H1 (cell line): ENCODE results near the gene MIPOL1. TPM values are rescaled to one million over a fixed set of nuclear protein-coding genes. Genes with fewer than 3 reads are reported as not detected.

ENCODE experiments used
- CTCF ChIA-PET: fragments of 300-600 bp; sonication (Branson Sonifier 250); formaldehyde crosslinking; loops from one replicate; lab custom pipeline; 2021; ENCODE audit not compliant: partially characterized antibody; lab: Charles Lee
- POLR2A ChIA-PET: fragments of 300-600 bp; sonication (Branson Sonifier 250); formaldehyde crosslinking; loops from one replicate; lab custom pipeline; 2021; ENCODE audit warnings: inconsistent platforms; ENCODE audit not compliant: partially characterized antibody; lab: Charles Lee
- DNase-seq, 2 experiments: peaks; one replicate each; pipeline versions ENCODE4 v3.0.0 to v3.0.0-alpha.2; 2010 to 2022; ENCODE audit warnings: low spot score in 2 of 2, low read depth in 1 of 2, mixed read lengths in 1 of 2
- FAIRE-seq: peaks from 2 replicates; lab custom pipeline; 2011; peaks lifted over from hg19 to GRCh38; lab: Jason Lieb, UNC
- H2AFZ ChIP-seq: 2 replicates; pipeline ENCODE4 v1.8.1; 2012; ENCODE audit warnings: low read length, inconsistent platforms
- H2AK5ac ChIP-seq: 2 replicates; pipeline ENCODE4 v1.6.1; 2013; ENCODE audit warnings: low read depth, low read length
- H2BK120ac ChIP-seq: replicated peaks from 2 replicates; pipeline ENCODE3; 2013; ENCODE audit warnings: low read depth, low read length, inconsistent platforms
- H2BK12ac ChIP-seq: 2 replicates; pipeline ENCODE4 v1.6.1; 2013; ENCODE audit warnings: low read depth, low read length
- H2BK15ac ChIP-seq: 2 replicates; pipeline ENCODE4 v1.6.1; 2013; ENCODE audit warnings: low read length
- H2BK20ac ChIP-seq: 2 replicates; pipeline ENCODE4 v1.6.1; 2013; ENCODE audit warnings: low read length
- H2BK5ac ChIP-seq: 2 replicates; pipeline ENCODE4 v1.6.1; 2013; ENCODE audit warnings: low read depth, low read length
- H3K14ac ChIP-seq: 2 replicates; pipeline ENCODE4 v1.6.1; 2013; ENCODE audit warnings: inconsistent platforms; ENCODE audit not compliant: insufficient read length
- H3K18ac ChIP-seq: 2 replicates; pipeline ENCODE4 v1.6.1; 2013; ENCODE audit warnings: low read length; ENCODE audit errors: extremely low read depth
- H3K23ac ChIP-seq: 2 replicates; pipeline ENCODE4 v1.6.1; 2013; ENCODE audit warnings: inconsistent platforms; ENCODE audit not compliant: insufficient read length
- H3K23me2 ChIP-seq: 2 replicates; pipeline ENCODE4 v1.6.1; 2013; ENCODE audit warnings: low read depth, low read length
- H3K27ac ChIP-seq: 2 replicates; pipeline ENCODE4 v1.6.1; 2011; ENCODE audit warnings: low read depth, low read length, inconsistent platforms
- H3K27me3 ChIP-seq, 4 experiments: replicated peaks in 1 of 4; 1 replicate in 1 of 4; 2 replicates in 3 of 4; pipeline versions ENCODE4 v1.6.1 to v1.8.1; 2011 to 2013; ENCODE audit warnings: low read length in 3 of 4, mild to moderate bottlenecking in 3 of 4, inconsistent platforms in 2 of 4, mixed read lengths in 2 of 4, moderate library complexity in 1 of 4; ENCODE audit not compliant: control insufficient read depth in 3 of 4, insufficient read depth in 3 of 4; ENCODE audit errors: extremely low read depth in 1 of 4
- H3K36me3 ChIP-seq, 4 experiments: 2 replicates each; pipeline versions ENCODE4 v1.6.1 to v1.8.1; 2011 to 2013; ENCODE audit warnings: mild to moderate bottlenecking in 4 of 4, low read length in 3 of 4, moderate library complexity in 2 of 4, control low read depth in 1 of 4, inconsistent platforms in 1 of 4; ENCODE audit not compliant: insufficient read depth in 4 of 4, control insufficient read depth in 2 of 4
- H3K4ac ChIP-seq: replicated peaks from 2 replicates; pipeline ENCODE3; 2013; ENCODE audit warnings: low read length, low read depth, mixed read lengths, inconsistent platforms; ENCODE audit not compliant: insufficient read length
- H3K4me1 ChIP-seq, 4 experiments: replicated peaks in 1 of 4; 1 replicate in 1 of 4; 2 replicates in 3 of 4; pipeline versions ENCODE4 v1.6.1 to v1.8.1; 2011 to 2013; ENCODE audit warnings: low read length in 3 of 4, inconsistent platforms in 2 of 4, mixed read lengths in 1 of 4; ENCODE audit not compliant: insufficient read depth in 4 of 4, control insufficient read depth in 3 of 4
- H3K4me2 ChIP-seq, 2 experiments: 2 replicates each; pipeline versions ENCODE4 v1.6.1 to v1.8.1; 2011 to 2013; ENCODE audit warnings: low read depth in 2 of 2, low read length in 2 of 2, control low read depth in 1 of 2, inconsistent platforms in 1 of 2, mild to moderate bottlenecking in 1 of 2; ENCODE audit not compliant: insufficient read depth in 1 of 2
- H3K4me3 ChIP-seq, 4 experiments: fragments of 200-600, 300-600 bp in 1 of 4; sonication (generic), shearing (Covaris generic), sonication (Bioruptor Twin) in 1 of 4; 2 replicates each; pipeline versions ENCODE4 v1.5.1 to v1.8.1; 2011 to 2016; ENCODE audit warnings: low read length in 4 of 4, low read depth in 3 of 4, control low read depth in 2 of 4, inconsistent platforms in 2 of 4, mild to moderate bottlenecking in 2 of 4, mixed read lengths in 1 of 4, moderate library complexity in 1 of 4; ENCODE audit not compliant: insufficient read depth in 2 of 4; ENCODE audit errors: extremely low read depth in 1 of 4
- H3K56ac ChIP-seq: replicated peaks from 2 replicates; pipeline ENCODE3; 2013; ENCODE audit warnings: low read depth, mild to moderate bottlenecking, mixed read lengths, low read length, inconsistent platforms; ENCODE audit not compliant: insufficient read length
- H3K79me1 ChIP-seq: 2 replicates; pipeline ENCODE4 v1.6.1; 2013; ENCODE audit warnings: low read depth, low read length, control low read depth
- H3K79me2 ChIP-seq, 2 experiments: 2 replicates each; pipeline versions ENCODE4 v1.6.1 to v1.8.1; 2012 to 2013; ENCODE audit warnings: low read length in 2 of 2, mild to moderate bottlenecking in 2 of 2, inconsistent platforms in 1 of 2; ENCODE audit not compliant: insufficient read depth in 2 of 2, control insufficient read depth in 1 of 2
- H3K9ac ChIP-seq, 4 experiments: replicated peaks in 1 of 4; 1 replicate in 1 of 4; 2 replicates in 3 of 4; pipeline versions ENCODE4 v1.6.1 to v1.8.1; 2011 to 2013; ENCODE audit warnings: low read depth in 3 of 4, low read length in 3 of 4, control low read depth in 2 of 4, mild to moderate bottlenecking in 2 of 4, moderate library complexity in 2 of 4, inconsistent platforms in 1 of 4; ENCODE audit errors: extremely low read depth in 1 of 4
- H3K9me3 ChIP-seq, 2 experiments: 2 replicates each; pipeline versions ENCODE4 v1.6.1 to v1.8.1; 2012 to 2013; ENCODE audit warnings: mild to moderate bottlenecking in 2 of 2, moderate library complexity in 2 of 2, control low read depth in 1 of 2, inconsistent platforms in 1 of 2, low read depth in 1 of 2, low read length in 1 of 2, mixed read lengths in 1 of 2; ENCODE audit not compliant: insufficient read depth in 2 of 2
- H4K20me1 ChIP-seq, 2 experiments: replicated peaks in 1 of 2; 2 replicates each; pipeline versions ENCODE3 to v1.8.1; 2011 to 2013; ENCODE audit warnings: inconsistent platforms in 2 of 2, low read length in 2 of 2, mild to moderate bottlenecking in 1 of 2; ENCODE audit not compliant: insufficient read depth in 2 of 2, control insufficient read depth in 1 of 2
- H4K5ac ChIP-seq: 2 replicates; pipeline ENCODE4 v1.6.1; 2013; ENCODE audit warnings: low read length, low read depth, mixed read lengths, inconsistent platforms; ENCODE audit not compliant: insufficient read length
- H4K8ac ChIP-seq: 2 replicates; pipeline ENCODE4 v1.8.0; 2013; ENCODE audit warnings: mild to moderate bottlenecking, moderate library complexity, low read length, inconsistent platforms; ENCODE audit not compliant: insufficient read depth; ENCODE audit errors: extremely low read depth
- H4K91ac ChIP-seq: replicated peaks from 2 replicates; pipeline ENCODE3; 2013; ENCODE audit warnings: low read length, mixed read lengths, inconsistent platforms; ENCODE audit not compliant: insufficient read length
- BCL11A ChIP-seq, 2 experiments: IDR thresholded peaks; one replicate each; pipeline ENCODE4 v1.6.1; 2011; ENCODE audit warnings: low read depth in 2 of 2, low read length in 2 of 2, mild to moderate bottlenecking in 2 of 2
- CEBPB ChIP-seq: IDR thresholded peaks from 2 replicates; pipeline ENCODE4 v1.6.1; 2012; ENCODE audit warnings: low read depth, low read length
- CREB1 ChIP-seq: IDR thresholded peaks from 2 replicates; pipeline ENCODE4 v1.6.1; 2012; ENCODE audit warnings: inconsistent platforms
- EP300 ChIP-seq, 2 experiments: IDR thresholded peaks; 1 replicate in 1 of 2; 2 replicates in 1 of 2; pipeline ENCODE4 v1.6.1; 2011 to 2012; ENCODE audit warnings: low read depth in 2 of 2, low read length in 2 of 2, mild to moderate bottlenecking in 2 of 2, borderline replicate concordance in 1 of 2, inconsistent platforms in 1 of 2, moderate library complexity in 1 of 2
- HDAC6 ChIP-seq: IDR thresholded peaks from one replicate; pipeline ENCODE4 v1.7.1; 2012; ENCODE audit warnings: low read depth, mild to moderate bottlenecking, inconsistent platforms, low read length, moderate library complexity
- JUND ChIP-seq: IDR thresholded peaks from 2 replicates; pipeline ENCODE4 v1.6.1; 2011; ENCODE audit warnings: mild to moderate bottlenecking, improper control_type of control experiment, low read length
- KDM5A ChIP-seq: fragments of 200-600 bp; IDR thresholded peaks from 2 replicates; pipeline ENCODE4 v1.7.1; 2012; ENCODE audit warnings: mild to moderate bottlenecking, low read length, inconsistent platforms, mixed read lengths
- MAX ChIP-seq: IDR thresholded peaks from 2 replicates; pipeline ENCODE4 v1.6.1; 2012; ENCODE audit warnings: inconsistent platforms
- PHF8 ChIP-seq: fragments of 200-600 bp; sonication (generic); conservative IDR thresholded peaks from 2 replicates; pipeline ENCODE4 v1.7.1; 2012; ENCODE audit warnings: low read depth, mild to moderate bottlenecking, inconsistent platforms, low read length, moderate library complexity
- RNF2 ChIP-seq: fragments of 200-900, 300-1000 bp; sonication (generic); IDR thresholded peaks from 2 replicates; pipeline ENCODE4 v1.7.1; 2016; ENCODE audit warnings: borderline replicate concordance, low read depth, mild to moderate bottlenecking, antibody characterized with exemption, low read length; ENCODE audit not compliant: poor library complexity, severe bottlenecking; ENCODE audit errors: missing control alignments
- SP1 ChIP-seq: IDR thresholded peaks from 2 replicates; pipeline ENCODE4 v1.6.1; 2011; ENCODE audit warnings: low read depth, low read length
- TAF1 ChIP-seq: IDR thresholded peaks from 2 replicates; pipeline ENCODE4 v1.6.1; 2011; ENCODE audit warnings: mild to moderate bottlenecking, low read depth, low read length
- WGBS, 2 experiments: shearing (Covaris generic) in 1 of 2; methylation state at CpG; one replicate each; pipeline versions ENCODE4 v1.1.6 to v1.1.7; 2013 to 2015; ENCODE audit warnings: low lambda C conversion rate in 2 of 2, mixed read lengths in 2 of 2, inconsistent platforms in 1 of 2, low coverage in 1 of 2, missing lambda C conversion rate in 1 of 2; ENCODE audit not compliant: insufficient replicate concordance in 2 of 2, insufficient coverage in 1 of 2, insufficient read length in 1 of 2; ENCODE audit errors: extremely low coverage in 1 of 2, missing lambda C conversion rate in 1 of 2; 5-methylcytosine and 5-hydroxymethylcytosine counted together
- polyA plus RNA-seq, 7 experiments: library from polyadenylated mRNA; depleted of rRNA in 3 of 7; stranded (reverse) in 5 of 7; unstranded in 2 of 7; fragments of >200 nt in 5 of 7; fragments of 200-250 nt in 2 of 7; gene quantifications; 1 replicate in 5 of 7; 2 replicates in 1 of 7; 4 replicates in 1 of 7; pipeline versions ENCODE4 v1.2.1 to v1.2.3, GENCODE V29; 2011 to 2013; ENCODE audit warnings: missing spikeins in 2 of 7, mixed read lengths in 2 of 7
- total RNA-seq: library from RNA; stranded (reverse); fragmentation: NEBNext Ultra II Directional; extraction: Animal tissue kit (Norgen Biotek cat#: 25700); gene quantifications from 2 replicates; pipeline ENCODE4 v1.2.1, GENCODE V29; 2021
- TF ChIP-seq, protein P1 (sequence below): IDR thresholded peaks from 2 replicates; pipeline ENCODE4 v1.6.1; 2011; ENCODE audit warnings: low read depth, mild to moderate bottlenecking, low read length; ENCODE audit not compliant: insufficient read depth

Gene MIPOL1
- total and polyA plus RNA-seq, 2 of the 8 experiments (the other 6 are each of a cell fraction or from before 2014, with no cell fraction given), result 2.8 to 23.9 TPM

DNA sequence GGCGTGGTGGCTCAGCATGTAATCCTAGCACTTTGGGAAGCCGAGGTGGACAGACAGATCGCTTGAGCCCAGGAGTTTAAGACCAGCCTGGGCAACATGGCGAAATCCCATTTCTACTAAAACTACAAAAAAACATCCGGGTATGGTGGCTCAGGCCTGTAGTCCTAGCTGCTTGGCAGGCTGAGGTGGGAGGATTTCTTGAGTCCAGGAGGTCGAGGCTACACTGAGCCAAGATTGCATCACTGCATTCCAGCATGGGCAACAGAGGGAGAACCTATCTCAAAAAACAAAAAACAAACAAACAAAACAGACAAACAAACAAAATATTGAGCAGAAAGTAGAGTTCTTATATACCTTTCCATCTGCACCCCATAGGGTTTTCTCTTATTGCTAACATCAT lies 16.3 kb upstream of the MIPOL1 start:
- 87% methylated on average over 6 of the region's 6 CpGs; no CpG with 5 or more reads in 1 of the 2 experiments for WGBS, 2 experiments
- Histone ChIP-seq H2BK12ac (no peak overlapping the region), H2BK120ac (no peak overlapping the region), H3K4me3 (no peak overlapping the region), H2BK15ac (no peak overlapping the region), H4K8ac (no peak overlapping the region), H3K14ac (no peak overlapping the region), H3K18ac (no peak overlapping the region), H2AK5ac (no peak overlapping the region), H2AFZ (peak overlapping the region; percentile 81; the same call in 1 of the 2 replicates), H3K4me1 (no peaks in the 10 kb centered on the region), H3K4ac (no peak overlapping the region), H4K20me1 (no peaks in the 10 kb centered on the region), H3K27ac (no peak overlapping the region), H4K91ac (no peak overlapping the region), H3K79me2 (no peaks in the 10 kb centered on the region), H3K9me3 (no peaks in the 10 kb centered on the region), H2BK5ac (no peak overlapping the region; the same call in 1 of the 2 replicates), H3K4me2 (no peak overlapping the region), H3K79me1 (no peaks in the 10 kb centered on the region), H3K36me3 (no peaks in the 10 kb centered on the region), H3K56ac (no peak overlapping the region), H3K9ac (no peak overlapping the region), H4K5ac (no peak overlapping the region), H2BK20ac (no peak overlapping the region), H3K23me2 (no peaks in the 10 kb centered on the region), H3K27me3 (no peaks in the 10 kb centered on the region), H3K23ac (no peak overlapping the region)
- CTCF ChIA-PET, result interaction anchor here (1.0 kb wide), 1 partner anchor 49 kb away, joined by 3 read pairs; no protein-coding TSS in a partner anchor
- FAIRE-seq, result no peak
- DNase-seq, result no peak
- POLR2A ChIA-PET, result interaction anchor here (1.4 to 2.5 kb wide), 3 partner anchors 9 to 19 kb away, joined by 3 to 11 read pairs (median 10); partner anchors contain the start of genes MIPOL1 and SLC25A21
- no peak for TF ChIP-seq PHF8
- no peak for TF ChIP-seq MAX
- TF ChIP-seq RNF2, result no peak
- peak; percentile 72 for TF ChIP-seq CEBPB
- no peak for TF ChIP-seq EP300 (IDR thresholded peaks at IDR 0.05; ENCODE audit: borderline replicate concordance in 1 of 2, low read depth in 2 of 2, low read length in 2 of 2)
- no peak for TF ChIP-seq HDAC6
- TF ChIP-seq BCL11A (IDR thresholded peaks at IDR 0.05; ENCODE audit: low read depth in 2 of 2, low read length in 2 of 2), result no peak
- no peak for TF ChIP-seq KDM5A
- TF ChIP-seq SP1, result no peak
- TF ChIP-seq TAF1, result no peak
- TF ChIP-seq CREB1, result no peak
- TF ChIP-seq, protein P1, sequence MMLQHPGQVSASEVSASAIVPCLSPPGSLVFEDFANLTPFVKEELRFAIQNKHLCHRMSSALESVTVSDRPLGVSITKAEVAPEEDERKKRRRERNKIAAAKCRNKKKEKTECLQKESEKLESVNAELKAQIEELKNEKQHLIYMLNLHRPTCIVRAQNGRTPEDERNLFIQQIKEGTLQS, result peak; percentile 44; the same call in 1 of the 2 replicates
- no peak for TF ChIP-seq JUND
